Fibroblast of the conjunctiva (primary cell): ENCODE results near the gene TJP1.
"Not testable (repeated sequence)": the region's sequence is repeated elsewhere in the genome, so short reads cannot be mapped to it uniquely, and the experiment has no call there.

ENCODE experiments used
- DNase-seq: peaks from one replicate; pipeline ENCODE4 v3.0.0-alpha.2; 2010; ENCODE audit warnings: low read depth

TJP1 gene

GRCh38 chr15:29753506-29753905 is 68.8 kb downstream of the TJP1 start:
- no peak for DNase-seq

GRCh38 chr15:29750754-29751153 is 71.5 kb downstream of the TJP1 start:
- no peak for DNase-seq

GRCh38 chr15:29749365-29750086 is 72.7 kb downstream of the TJP1 start:
- DNase-seq: no peak

GRCh38 chr15:29747837-29748417 is 74.3 kb downstream of the TJP1 start:
- DNase-seq: peak; percentile 12

- DNase-seq: no peak
These were observed 78.8 kb downstream of the TJP1 start for GRCh38 chr15:29743475-29743874.

- no peak for DNase-seq
These were observed 81.5 kb downstream of the TJP1 start for GRCh38 chr15:29740692-29741311.

GRCh38 chr15:29736744-29737020 is 85.6 kb downstream of the TJP1 start:
- DNase-seq: no peak

GRCh38 chr15:29736012-29736743 is 86.1 kb downstream of the TJP1 start:
- no peak for DNase-seq

- DNase-seq: no peak
These were observed 87.2 kb downstream of the TJP1 start for GRCh38 chr15:29734917-29735572.

- no peak for DNase-seq
These were observed 90.4 kb downstream of the TJP1 start for GRCh38 chr15:29731865-29732264.

GRCh38 chr15:29730471-29730870 is 91.8 kb downstream of the TJP1 start:
- DNase-seq: not testable (repeated sequence)

- no peak for DNase-seq
These were observed 93.8 kb downstream of the TJP1 start for GRCh38 chr15:29728418-29728817.

GRCh38 chr15:29727871-29728270 is 94.4 kb downstream of the TJP1 start:
- no peak for DNase-seq

- no peak for DNase-seq
These were observed 95.7 kb downstream of the TJP1 start for GRCh38 chr15:29726553-29726952.

GRCh38 chr15:29724026-29724425 is 98.2 kb downstream of the TJP1 start:
- DNase-seq: no peak

GRCh38 chr15:29713784-29714183 is 108.5 kb downstream of the TJP1 start:
- no peak for DNase-seq

- DNase-seq: no peak
These were observed 110.0 kb downstream of the TJP1 start for GRCh38 chr15:29712149-29712885.

GRCh38 chr15:29711531-29711930 is 110.7 kb downstream of the TJP1 start:
- DNase-seq: no peak

GRCh38 chr15:29708519-29708918 is 113.7 kb downstream of the TJP1 start:
- DNase-seq: no peak

- no peak for DNase-seq
These were observed 117.2 kb downstream of the TJP1 start for GRCh38 chr15:29704950-29705597.

- DNase-seq: no peak
These were observed 121.1 kb downstream of the TJP1 start for GRCh38 chr15:29701151-29701550.
